IMR-90 (cell line): Measurements from ENCODE around the gene ZKSCAN1. TPM values are rescaled to one million over a fixed set of nuclear protein-coding genes. Genes with fewer than 3 reads are reported as not detected.

Source experiments
- ATAC-seq: fragments of 200-7000 bp; cut with Tn5 transposase; 2 replicates; pipeline ENCODE4 v1.9.1; 2020; ENCODE audit warnings: low read depth, mild to moderate bottlenecking, moderate library complexity
- BruUV-seq: library from RNA; stranded (reverse); fragments of 400-500 nt; replicated peaks from 2 replicates; lab custom pipeline; 2021; lab: Mats Ljungman, UMichigan
- CTCF ChIA-PET: fragments of 300-600 bp; formaldehyde crosslinking; extraction: SDS; loops from one replicate; lab custom pipeline; 2021; ENCODE audit warnings: antibody characterized with exemption; lab: Yijun Ruan, JAX
- POLR2A ChIA-PET: fragments of 300-600 bp; sonication (Branson Sonifier 250); formaldehyde crosslinking; loops from one replicate; lab custom pipeline; 2022; ENCODE audit warnings: antibody characterized with exemption; ENCODE audit not compliant: unreplicated experiment; lab: Charles Lee
- DNase-seq: peaks from one replicate; pipeline ENCODE4 v3.0.0; 2013
- H2AFZ ChIP-seq: replicated peaks from 2 replicates; pipeline ENCODE3; 2013; ENCODE audit warnings: low read length, mild to moderate bottlenecking; ENCODE audit not compliant: poor library complexity
- H2AK5ac ChIP-seq: 2 replicates; pipeline ENCODE4 v1.6.1; 2013; ENCODE audit warnings: low read depth, low read length, inconsistent platforms
- H2AK9ac ChIP-seq: replicated peaks from 2 replicates; pipeline ENCODE3; 2013; ENCODE audit warnings: mild to moderate bottlenecking, low read depth, low read length, moderate library complexity; ENCODE audit not compliant: poor library complexity
- H2BK120ac ChIP-seq: 2 replicates; pipeline ENCODE4 v1.6.1; 2013; ENCODE audit warnings: low read depth, low read length, inconsistent platforms
- H2BK15ac ChIP-seq: 3 replicates; pipeline ENCODE4 v1.6.1; 2013; ENCODE audit warnings: low read depth, low read length, inconsistent platforms
- H2BK20ac ChIP-seq: 2 replicates; pipeline ENCODE4 v1.6.1; 2013; ENCODE audit warnings: low read depth, mild to moderate bottlenecking, inconsistent platforms, low read length, moderate library complexity
- H2BK5ac ChIP-seq: 2 replicates; pipeline ENCODE4 v1.6.1; 2013; ENCODE audit warnings: mild to moderate bottlenecking, low read depth, low read length, inconsistent platforms; ENCODE audit not compliant: poor library complexity, severe bottlenecking
- H3K14ac ChIP-seq: replicated peaks from 2 replicates; pipeline ENCODE4 v1.6.1; 2013; ENCODE audit warnings: low read depth, low read length, inconsistent platforms
- H3K18ac ChIP-seq: 2 replicates; pipeline ENCODE4 v1.6.1; 2013; ENCODE audit warnings: low read depth, low read length, control low read depth
- H3K23ac ChIP-seq: 2 replicates; pipeline ENCODE4 v1.6.1; 2013; ENCODE audit warnings: low read depth, low read length, inconsistent platforms
- H3K27ac ChIP-seq: 2 replicates; pipeline ENCODE4 v1.5.1; 2013; ENCODE audit warnings: mild to moderate bottlenecking, control low read depth, low read length; ENCODE audit not compliant: insufficient read depth
- H3K27me3 ChIP-seq: 2 replicates; pipeline ENCODE4 v1.6.1; 2013; ENCODE audit warnings: low read length; ENCODE audit not compliant: control insufficient read depth, insufficient read depth
- H3K36me3 ChIP-seq: 2 replicates; pipeline ENCODE4 v1.6.1; 2013; ENCODE audit warnings: low read length, mixed read lengths; ENCODE audit not compliant: control insufficient read depth, insufficient read depth
- H3K4ac ChIP-seq: 2 replicates; pipeline ENCODE4 v1.6.1; 2013; ENCODE audit warnings: low read depth, low read length, inconsistent platforms
- H3K4me1 ChIP-seq: 2 replicates; pipeline ENCODE4 v1.6.1; 2013; ENCODE audit warnings: low read length, mixed read lengths; ENCODE audit not compliant: control insufficient read depth, insufficient read depth
- H3K4me2 ChIP-seq: 2 replicates; pipeline ENCODE4 v1.6.1; 2013; ENCODE audit warnings: low read depth, mild to moderate bottlenecking, control low read depth, low read length, moderate library complexity
- H3K4me3 ChIP-seq: 2 replicates; pipeline ENCODE4 v1.5.1; 2013; ENCODE audit warnings: low read depth, mild to moderate bottlenecking, control low read depth, low read length, moderate library complexity; ENCODE audit not compliant: insufficient read depth
- H3K56ac ChIP-seq: 2 replicates; pipeline ENCODE4 v1.6.1; 2013; ENCODE audit warnings: low read length, inconsistent platforms; ENCODE audit not compliant: insufficient read depth; ENCODE audit errors: extremely low read depth
- H3K79me1 ChIP-seq, 2 experiments: 2 replicates each; pipeline ENCODE4 v1.6.1; 2013; ENCODE audit warnings: low read length in 2 of 2, inconsistent platforms in 1 of 2, low read depth in 1 of 2
- H3K9ac ChIP-seq: 2 replicates; pipeline ENCODE4 v1.6.1; 2013; ENCODE audit warnings: low read depth, low read length, control low read depth
- H3K9me1 ChIP-seq: 2 replicates; pipeline ENCODE4 v1.6.1; 2013; ENCODE audit warnings: low read length, inconsistent platforms; ENCODE audit not compliant: insufficient read depth
- H3K9me3 ChIP-seq: 2 replicates; pipeline ENCODE4 v1.6.1; 2013; ENCODE audit warnings: low read length; ENCODE audit not compliant: control insufficient read depth, insufficient read depth
- H4K20me1 ChIP-seq: 2 replicates; pipeline ENCODE4 v1.6.1; 2013; ENCODE audit warnings: low read length, inconsistent platforms; ENCODE audit not compliant: insufficient read depth
- H4K5ac ChIP-seq: 2 replicates; pipeline ENCODE4 v1.6.1; 2013; ENCODE audit warnings: mild to moderate bottlenecking, low read depth, low read length, control low read depth
- H4K8ac ChIP-seq, 2 experiments: 2 replicates each; pipeline ENCODE4 v1.6.1; 2013; ENCODE audit warnings: low read depth in 2 of 2, low read length in 2 of 2, control low read depth in 1 of 2, inconsistent platforms in 1 of 2
- H4K91ac ChIP-seq: 2 replicates; pipeline ENCODE4 v1.6.1; 2013; ENCODE audit warnings: low read depth, low read length, inconsistent platforms; ENCODE audit not compliant: insufficient read depth
- BHLHE40 ChIP-seq: fragments of 150-350 bp; IDR thresholded peaks from 2 replicates; pipeline ENCODE4 v1.6.1; 2016; ENCODE audit warnings: mild to moderate bottlenecking, low read depth, low read length
- CEBPB ChIP-seq: IDR thresholded peaks from 2 replicates; pipeline ENCODE4 v1.6.1; 2012; ENCODE audit warnings: low read depth, low read length, improper control_type of control experiment
- CHD1 ChIP-seq: IDR thresholded peaks from 2 replicates; pipeline ENCODE4 v1.6.1; 2012; ENCODE audit warnings: low read depth, low read length, improper control_type of control experiment
- CTCF ChIP-seq: conservative IDR thresholded peaks from 2 replicates; pipeline ENCODE4 v1.5.1; 2012; ENCODE audit warnings: mild to moderate bottlenecking, low read depth, low read length, improper control_type of control experiment
- FOS ChIP-seq: fragments of 150-350 bp; IDR thresholded peaks from 2 replicates; pipeline ENCODE4 v1.6.1; 2016; ENCODE audit warnings: low read depth, low read length
- MAFK ChIP-seq: IDR thresholded peaks from 2 replicates; pipeline ENCODE4 v1.6.1; 2012; ENCODE audit warnings: low read depth, low read length, improper control_type of control experiment
- MAZ ChIP-seq: IDR thresholded peaks from 2 replicates; pipeline ENCODE4 v1.6.1; 2012; ENCODE audit warnings: low read depth, mild to moderate bottlenecking, low read length, improper control_type of control experiment, moderate library complexity, borderline replicate concordance
- MXI1 ChIP-seq: IDR thresholded peaks from 2 replicates; pipeline ENCODE4 v1.6.1; 2012; ENCODE audit warnings: low read depth, mild to moderate bottlenecking, low read length, moderate library complexity, borderline replicate concordance
- NFE2L2 ChIP-seq: fragments of 150-350 bp; IDR thresholded peaks from 2 replicates; pipeline ENCODE4 v1.6.1; 2016; ENCODE audit warnings: low read depth, mild to moderate bottlenecking, low read length
- POLR2A ChIP-seq: IDR thresholded peaks from 2 replicates; pipeline ENCODE4 v1.6.1; 2012; ENCODE audit warnings: mild to moderate bottlenecking, low read depth, low read length
- RAD21 ChIP-seq: IDR thresholded peaks from 2 replicates; pipeline ENCODE4 v1.6.1; 2012; ENCODE audit warnings: low read length, improper control_type of control experiment
- RCOR1 ChIP-seq: IDR thresholded peaks from 2 replicates; pipeline ENCODE4 v1.6.1; 2012; ENCODE audit warnings: mild to moderate bottlenecking, low read length, improper control_type of control experiment; ENCODE audit not compliant: insufficient replicate concordance
- RFX5 ChIP-seq: IDR thresholded peaks from 2 replicates; pipeline ENCODE4 v1.8.0; 2012; ENCODE audit warnings: low read depth, mild to moderate bottlenecking, low read length, moderate library complexity
- SMC3 ChIP-seq: fragments of 150-350 bp; IDR thresholded peaks from 2 replicates; pipeline ENCODE4 v1.6.1; 2016; ENCODE audit warnings: low read depth, mild to moderate bottlenecking, antibody characterized with exemption, low read length, moderate library complexity
- USF2 ChIP-seq: fragments of 150-350 bp; IDR thresholded peaks from 2 replicates; pipeline ENCODE4 v1.6.1; 2017; ENCODE audit warnings: mild to moderate bottlenecking, antibody characterized with exemption, low read length, low read depth
- WGBS, 2 experiments: methylation state at CpG; one replicate each; pipeline versions ENCODE4 v1.1.5 to v1.1.7; 2013; ENCODE audit warnings: missing lambda C conversion rate in 2 of 2; ENCODE audit not compliant: insufficient read length in 1 of 2; ENCODE audit errors: extremely low coverage in 2 of 2; 5-methylcytosine and 5-hydroxymethylcytosine counted together
- dilution Hi-C: fragments of 300-500 bp; cut with HindIII; formaldehyde crosslinking; loops from one replicate; pipeline ENCODE4 v1.14.3; 2018; ENCODE audit warnings: low sequenced_read_pairs; ENCODE audit not compliant: unreplicated experiment
- in situ Hi-C: fragments of 300-500 bp; cut with MboI; formaldehyde crosslinking; loops from 3 replicates; pipeline ENCODE4 v1.14.3; 2019; ENCODE audit warnings: low sequenced_read_pairs, inconsistent platforms, mixed read lengths
- intact Hi-C: fragments of 100-400 bp; cut with micrococcal nuclease; formaldehyde crosslinking; loops from 2 replicates; pipeline ENCODE4 v1.10.0; 2022
- polyA plus RNA-seq, 3 experiments: library from polyadenylated mRNA; depleted of rRNA; stranded (reverse); fragments of >200 nt; gene quantifications; 2 replicates each; pipeline ENCODE4 v1.2.3, GENCODE V29; 2012; ENCODE audit warnings: low replicate concordance in 1 of 3
- total RNA-seq: library from RNA; depleted of rRNA; stranded (reverse); fragments of >200 nt; gene quantifications from 2 replicates; pipeline ENCODE4 v1.2.3, GENCODE V29; 2012

ZKSCAN1 gene
- total and polyA plus RNA-seq, 2 of the 4 experiments (the other 2 are of a cell fraction) = 13.7 to 40.7 TPM

GRCh38 chr7:100087055-100087750 lies 71.8 kb downstream of the ZKSCAN1 start:
- Histone ChIP-seq H3K4me3 (no peak overlapping the region), H2AK5ac (peak overlapping the region; percentile 98), H3K23ac (peak overlapping the region; percentile 93; the same call in 1 of the 2 replicates), H2AK9ac (peak overlapping the region; percentile 87), H3K4me1 (peaks cover 21% of the 10 kb centered on the region), H2AFZ (no peak overlapping the region), H3K27me3 (no peaks in the 10 kb centered on the region), H3K4me2 (peak overlapping the region; percentile 52), H2BK120ac (peak overlapping the region; percentile 99), H3K9ac (no peak overlapping the region), H3K18ac (peak overlapping the region; percentile 98), H3K4ac (peak overlapping the region; percentile 98), H4K91ac (peak overlapping the region; percentile 96), H3K9me1 (peaks cover 18% of the 10 kb centered on the region), H4K8ac (peak overlapping the region; percentile 97 to 100), H3K79me1 (peaks cover 22 to 44% of the 10 kb centered on the region in 2 experiments), H2BK20ac (peak overlapping the region; percentile 100; the same call in 1 of the 2 replicates), H3K14ac (peak overlapping the region; percentile 97), H3K56ac (peak overlapping the region; percentile 72), H4K20me1 (peaks cover 15% of the 10 kb centered on the region; the same call in 1 of the 2 replicates), H2BK15ac (peak overlapping the region; percentile 94; the same call in 1 of the 3 replicates), H3K9me3 (no peaks in the 10 kb centered on the region), H3K27ac (peak overlapping the region; percentile 100), H4K5ac (peak overlapping the region; percentile 100), H2BK5ac (peak overlapping the region; percentile 97), H3K36me3 (peaks cover 20% of the 10 kb centered on the region)
- DNase-seq (peak; percentile 99), ATAC-seq (peak; percentile 62)
- WGBS, 2 experiments = no CpG with 5 or more reads among the region's 10 CpGs
- intact Hi-C loops (loop anchor here (2.0 kb wide), 1 partner anchor 70 kb away; no protein-coding TSS in a partner anchor), dilution Hi-C loops (no loop called here), in situ Hi-C loops (no loop called here)
- ChIA-PET POLR2A (interaction anchor here (0.8 kb wide), 1 partner anchor 14 kb away, joined by 3 read pairs; the partner anchor contains the start of gene MCM7), CTCF (interaction anchor here (0.6 kb wide), 1 partner anchor 638 kb away, joined by 3 read pairs; no protein-coding TSS in a partner anchor)
- BruUV-seq = no TSS peak
- peak; percentile 51 for TF ChIP-seq RCOR1
- no peak for TF ChIP-seq SMC3
- TF ChIP-seq NFE2L2 = no peak
- TF ChIP-seq BHLHE40 = no peak
- TF ChIP-seq MAZ = no peak
- TF ChIP-seq POLR2A = no peak
- no peak for TF ChIP-seq USF2
- TF ChIP-seq CTCF = no peak
- TF ChIP-seq FOS = peak; percentile 55
- TF ChIP-seq CHD1 = no peak
- no peak for TF ChIP-seq RAD21
- TF ChIP-seq MXI1 = no peak
- no peak for TF ChIP-seq RFX5
- TF ChIP-seq CEBPB = no peak
- TF ChIP-seq MAFK = 0 out of 2 replicates have a peak, but pooled peaks have one; percentile 40
